Measurements from ENCODE around the gene EBF3. TPM values are rescaled to one million over a fixed set of nuclear protein-coding genes. Genes with fewer than 3 reads are reported as not detected.

EBF3 gene
- total RNA-seq, 4 donors from 2014 or later, result 1.4 to 4.2 (median 2.4) TPM

DNA sequence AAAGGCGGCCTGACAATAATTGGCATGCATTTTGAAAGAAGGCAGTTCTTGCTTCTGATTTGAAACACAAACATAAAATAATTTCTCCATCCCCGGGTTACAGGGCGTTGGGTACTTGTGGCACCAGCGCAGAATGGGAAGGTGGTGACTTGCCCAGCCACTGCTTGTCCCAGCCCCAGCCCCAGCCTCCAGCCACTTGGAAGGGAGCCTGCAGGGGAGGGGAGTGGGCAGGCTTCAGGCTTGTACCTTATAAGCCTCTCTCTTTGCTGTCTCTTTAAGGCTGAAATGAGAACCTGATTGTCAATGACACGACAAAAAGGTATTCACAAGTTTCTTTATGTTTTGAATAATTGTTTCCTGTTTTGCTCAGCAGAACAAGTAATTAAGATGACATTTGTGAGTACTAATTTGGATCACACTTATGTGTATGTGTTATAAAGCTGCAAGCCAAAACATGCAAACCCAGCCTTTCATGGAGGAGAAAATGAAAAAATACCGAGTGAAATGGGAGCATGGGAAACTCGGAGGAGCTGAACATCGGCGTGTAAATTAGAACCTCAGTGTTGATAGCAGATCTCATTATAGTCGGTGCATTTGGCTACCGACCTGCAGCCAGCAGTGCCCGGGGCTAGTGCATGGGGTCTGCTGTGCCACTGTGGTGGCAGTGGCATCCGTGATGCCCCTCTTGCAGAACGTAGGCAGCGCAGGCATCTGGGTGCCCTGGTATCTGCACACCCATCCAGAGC is 129.9 kb downstream of the EBF3 start:
- Histone ChIP-seq H3K27me3 (no peaks in the 10 kb centered on the region), H3K4me3 (no peak overlapping the region), H3K4me1 (peaks cover 10% of the 10 kb centered on the region), H3K9me3 (no peaks in the 10 kb centered on the region), H3K36me3 (peaks cover 6% of the 10 kb centered on the region), H3K27ac (no peak overlapping the region)
- WGBS, result 56% methylated on average over 15 of the region's 15 CpGs
- no peak for DNase-seq (ENCODE audit: low spot score in 2 of 2)
- TF ChIP-seq POLR2A (IDR thresholded peaks at IDR 0.05) (no peak), EP300 (IDR thresholded peaks at IDR 0.05) (no peak)

DNA sequence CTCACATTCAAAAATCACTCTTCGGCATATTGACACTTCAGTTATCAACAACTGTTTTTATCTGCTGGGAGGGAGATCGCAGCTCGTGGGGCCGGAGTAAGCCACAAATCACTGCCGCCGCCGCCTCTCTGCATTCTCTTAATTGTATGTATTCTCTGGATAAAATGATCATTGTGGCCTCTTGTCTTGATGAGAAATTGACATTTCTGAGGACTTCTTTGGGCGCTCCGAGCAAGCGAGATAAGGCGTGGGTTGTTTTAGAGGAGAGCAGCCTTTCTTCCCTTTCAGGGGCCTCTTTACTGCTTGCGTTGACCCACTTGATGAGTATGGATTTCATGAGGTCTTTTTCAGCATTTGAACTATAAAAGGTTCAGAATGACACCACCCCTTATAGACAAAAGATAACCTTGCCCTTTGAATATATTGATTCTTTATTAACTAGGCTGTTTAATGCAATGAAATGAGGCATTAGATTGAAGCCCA is 130.6 kb downstream of the EBF3 start:
- no peaks in the 10 kb centered on the region for H3K27me3 ChIP-seq
- no peak overlapping the region for H3K4me3 ChIP-seq
- DNase-seq (ENCODE audit: low spot score in 2 of 2), result peak in 1 of 2 donors; percentile 44
- no peaks in the 10 kb centered on the region for H3K36me3 ChIP-seq
- H3K4me1 ChIP-seq, result peaks cover 10% of the 10 kb centered on the region
- H3K27ac ChIP-seq, result no peak overlapping the region
- no peaks in the 10 kb centered on the region for H3K9me3 ChIP-seq
- 95% methylated on average over 12 of the region's 12 CpGs for WGBS
- TF ChIP-seq EP300 (IDR thresholded peaks at IDR 0.05) (no peak), CTCF (IDR thresholded peaks at IDR 0.05) (no peak), POLR2A (IDR thresholded peaks at IDR 0.05) (no peak), POLR2AphosphoS5 (IDR thresholded peaks at IDR 0.05) (no peak)

DNA sequence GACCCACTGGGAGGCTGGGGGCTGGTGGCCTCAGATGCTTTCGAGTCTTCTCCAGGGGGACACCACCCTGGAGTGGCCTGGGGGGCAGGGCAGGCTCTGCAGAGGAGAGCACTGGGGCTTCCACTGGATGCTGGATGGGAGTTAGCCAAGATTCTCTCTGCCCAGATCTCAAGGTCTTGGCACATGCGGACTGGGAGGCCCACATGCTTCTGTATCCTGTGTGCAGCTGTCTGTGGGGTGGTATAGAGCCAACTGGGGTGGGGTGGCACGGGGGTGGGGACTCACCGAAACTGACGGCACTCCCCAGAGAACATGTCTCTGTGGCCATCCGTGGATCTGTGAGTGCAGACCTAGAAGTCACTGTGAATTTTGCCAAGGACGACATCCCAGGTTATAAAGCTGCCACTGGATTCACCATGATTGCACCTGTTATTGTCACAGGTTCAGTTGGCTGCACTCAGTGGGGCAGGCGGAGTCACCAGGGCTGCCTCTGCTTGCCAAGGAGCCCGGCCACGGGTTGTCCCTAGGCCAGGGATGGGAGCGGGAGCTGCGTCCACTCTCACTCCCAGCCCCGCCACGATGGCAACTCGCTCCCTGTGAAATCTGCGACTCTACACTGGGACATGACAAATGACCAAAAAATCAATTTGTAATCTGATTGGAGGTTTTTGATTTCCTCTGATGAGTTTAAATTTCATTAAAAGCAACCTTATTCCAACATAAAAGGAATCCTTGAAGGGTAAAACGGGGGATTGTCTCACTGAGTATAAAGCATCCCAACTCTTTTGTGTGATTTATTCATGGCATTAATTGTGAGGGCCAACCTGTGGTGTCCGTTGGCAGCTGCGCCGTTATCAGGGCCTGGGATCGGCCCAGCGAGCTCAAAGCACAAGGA is 131.3 kb downstream of the EBF3 start:
- peak in 1 of 2 donors; percentile 48 for DNase-seq (ENCODE audit: low spot score in 2 of 2)
- TF ChIP-seq POLR2A (IDR thresholded peaks at IDR 0.05), result no peak
- no peak for TF ChIP-seq EP300 (IDR thresholded peaks at IDR 0.05)
- no peak for TF ChIP-seq CTCF (IDR thresholded peaks at IDR 0.05)
- Histone ChIP-seq H3K36me3 (no peaks in the 10 kb centered on the region), H3K9me3 (no peaks in the 10 kb centered on the region), H3K4me1 (peaks cover 10% of the 10 kb centered on the region), H3K27me3 (no peaks in the 10 kb centered on the region), H3K4me3 (no peak overlapping the region), H3K27ac (no peak overlapping the region)
- 91% methylated on average over 20 of the region's 22 CpGs for WGBS

- no peaks in the 10 kb centered on the region for H3K27me3 ChIP-seq
- H3K4me3 ChIP-seq, result no peak overlapping the region
- TF ChIP-seq EP300 (IDR thresholded peaks at IDR 0.05) (no peak), POLR2AphosphoS5 (IDR thresholded peaks at IDR 0.05) (no peak), CTCF (IDR thresholded peaks at IDR 0.05) (no peak), POLR2A (IDR thresholded peaks at IDR 0.05) (no peak)
- no peak overlapping the region for H3K27ac ChIP-seq
- no peaks in the 10 kb centered on the region for H3K36me3 ChIP-seq
- 94% methylated on average over 8 of the region's 8 CpGs for WGBS
- H3K4me1 ChIP-seq, result peaks cover 10% of the 10 kb centered on the region
- no peaks in the 10 kb centered on the region for H3K9me3 ChIP-seq
- peak in 1 of 2 donors; percentile 39 for DNase-seq (ENCODE audit: low spot score in 2 of 2)
Measured at GRCh38 chr10:129831150-129831549, 132.9 kb downstream of the EBF3 start.

GRCh38 chr10:129825826-129826225 is 138.2 kb downstream of the EBF3 start:
- no peaks in the 10 kb centered on the region for H3K4me1 ChIP-seq
- DNase-seq (ENCODE audit: low spot score in 2 of 2), result peak in 1 of 2 donors; percentile 30
- WGBS, result 93% methylated on average over 2 of the region's 3 CpGs
- no peaks in the 10 kb centered on the region for H3K27me3 ChIP-seq
- no peak overlapping the region for H3K27ac ChIP-seq
- TF ChIP-seq POLR2AphosphoS5 (IDR thresholded peaks at IDR 0.05) (no peak), CTCF (IDR thresholded peaks at IDR 0.05) (no peak), POLR2A (IDR thresholded peaks at IDR 0.05) (no peak), EP300 (IDR thresholded peaks at IDR 0.05) (no peak)
- no peaks in the 10 kb centered on the region for H3K9me3 ChIP-seq
- no peaks in the 10 kb centered on the region for H3K36me3 ChIP-seq
- no peak overlapping the region for H3K4me3 ChIP-seq

Data from suprapubic skin (tissue), 4 donors.